Neural cell (in vitro differentiated cells): ENCODE measurements around the gene ASPHD1. TPM values are rescaled to one million over a fixed set of nuclear protein-coding genes. Genes with fewer than 3 reads are reported as not detected.

Source experiments
- H2AFZ ChIP-seq: fragments of 200-600, 300-800 bp; sonication (generic), shearing (Covaris generic); 2 replicates; pipeline ENCODE4 v1.6.0; 2014; ENCODE audit warnings: low read depth, mild to moderate bottlenecking, antibody characterized with exemption, low read length, moderate library complexity
- H3F3A ChIP-seq: fragments of 200-600 bp; shearing (Covaris generic); 2 replicates; pipeline ENCODE4 v1.6.1; 2016; ENCODE audit warnings: mild to moderate bottlenecking, moderate library complexity, mixed read lengths, antibody characterized with exemption, low read length; ENCODE audit not compliant: insufficient read depth, poor library complexity, severe bottlenecking
- H3K27ac ChIP-seq: fragments of 200-600, 300-800 bp; sonication (generic), shearing (Covaris generic); 2 replicates; pipeline ENCODE4 v1.5.1; 2014; ENCODE audit warnings: mild to moderate bottlenecking, low read length, moderate library complexity
- H3K27me3 ChIP-seq: fragments of 300-800, 200-600 bp; sonication (generic), shearing (Covaris generic); 2 replicates; pipeline ENCODE4 v1.6.0; 2014; ENCODE audit warnings: mild to moderate bottlenecking, low read depth, low read length, moderate library complexity; ENCODE audit not compliant: insufficient read depth
- H3K36me3 ChIP-seq: fragments of 300-800, 200-600 bp; sonication (generic), shearing (Covaris generic); 2 replicates; pipeline ENCODE4 v1.5.1; 2014; ENCODE audit warnings: mild to moderate bottlenecking, antibody characterized with exemption, low read length, moderate library complexity; ENCODE audit not compliant: insufficient read depth
- H3K4me2 ChIP-seq: fragments of 300-800, 200-600 bp; sonication (generic), shearing (Covaris generic); 2 replicates; pipeline ENCODE4 v1.6.0; 2014; ENCODE audit warnings: mild to moderate bottlenecking, low read length
- H3K4me3 ChIP-seq: fragments of 300-800, 200-600 bp; sonication (generic), shearing (Covaris generic); 2 replicates; pipeline ENCODE4 v1.5.1; 2014; ENCODE audit warnings: mild to moderate bottlenecking, low read length, moderate library complexity
- H3K79me2 ChIP-seq: fragments of 200-600 bp; shearing (Covaris generic); replicated peaks from 2 replicates; pipeline ENCODE4 v1.6.0; 2014; ENCODE audit warnings: mild to moderate bottlenecking, low read length, moderate library complexity; ENCODE audit not compliant: insufficient read depth
- H3K9ac ChIP-seq: fragments of 300-800, 200-600 bp; sonication (generic), shearing (Covaris generic); 2 replicates; pipeline ENCODE4 v1.6.1; 2016; ENCODE audit warnings: mild to moderate bottlenecking, low read length, mixed read lengths
- H3K9me2 ChIP-seq: fragments of 200-600 bp; shearing (Covaris generic); 2 replicates; pipeline ENCODE4 v1.6.1; 2016; ENCODE audit warnings: mild to moderate bottlenecking, low read length, mixed read lengths; ENCODE audit not compliant: insufficient read depth
- H3K9me3 ChIP-seq: fragments of 200-600, 300-800 bp; sonication (generic), shearing (Covaris generic); 2 replicates; pipeline ENCODE4 v1.6.1; 2016; ENCODE audit warnings: mild to moderate bottlenecking, mixed run types, low read length, moderate library complexity, mixed read lengths
- H4K20me1 ChIP-seq: fragments of 200-600 bp; shearing (Covaris generic); 2 replicates; pipeline ENCODE4 v1.6.1; 2016; ENCODE audit warnings: mild to moderate bottlenecking, mixed run types; ENCODE audit not compliant: insufficient read depth
- CTCF ChIP-seq: fragments of 450-650 bp; IDR thresholded peaks from 2 replicates; pipeline ENCODE4 v1.5.1; 2014; ENCODE audit warnings: antibody characterized with exemption, mild to moderate bottlenecking, moderate library complexity; ENCODE audit not compliant: poor library complexity, severe bottlenecking
- EP300 ChIP-seq: fragments of 450-650 bp; conservative IDR thresholded peaks from 2 replicates; pipeline ENCODE4 v1.6.1; 2014; ENCODE audit warnings: antibody characterized with exemption, mild to moderate bottlenecking, moderate library complexity; ENCODE audit not compliant: poor library complexity, severe bottlenecking
- EZH2 ChIP-seq: fragments of 200-600, 300-800 bp; shearing (Covaris generic), sonication (generic); IDR thresholded peaks from 2 replicates; pipeline ENCODE4 v1.6.1; 2014; ENCODE audit warnings: antibody characterized with exemption, low read length, borderline replicate concordance, mild to moderate bottlenecking; ENCODE audit not compliant: insufficient read depth, poor library complexity, severe bottlenecking
- MXI1 ChIP-seq: fragments of 450-650 bp; conservative IDR thresholded peaks from 2 replicates; pipeline ENCODE4 v1.6.1; 2014; ENCODE audit warnings: antibody characterized with exemption, mild to moderate bottlenecking; ENCODE audit not compliant: poor library complexity, severe bottlenecking
- POLR2AphosphoS5 ChIP-seq: IDR thresholded peaks from 2 replicates; pipeline ENCODE4 v1.6.1; 2012
- RAD21 ChIP-seq: fragments of 450-650 bp; conservative IDR thresholded peaks from 2 replicates; pipeline ENCODE4 v1.6.1; 2014; ENCODE audit warnings: antibody characterized with exemption, mild to moderate bottlenecking, moderate library complexity
- REST ChIP-seq: IDR thresholded peaks from 2 replicates; pipeline ENCODE4 v1.6.1; 2012; ENCODE audit warnings: borderline replicate concordance
- SMC3 ChIP-seq: fragments of 450-650 bp; conservative IDR thresholded peaks from 2 replicates; pipeline ENCODE4 v1.6.1; 2014; ENCODE audit warnings: antibody characterized with exemption, mild to moderate bottlenecking, moderate library complexity; ENCODE audit not compliant: poor library complexity
- TAF1 ChIP-seq: IDR thresholded peaks from 2 replicates; pipeline ENCODE4 v1.6.1; 2012; ENCODE audit warnings: low read depth
- polyA plus RNA-seq: library from polyadenylated mRNA; depleted of rRNA; stranded (reverse); fragments of >200 nt; gene quantifications from 2 replicates; pipeline ENCODE4 v1.2.3, GENCODE V29; 2014

Gene ASPHD1
- polyA plus RNA-seq, 1 donor from 2014 or later: 38.9 TPM

- no peaks in the 10 kb centered on the region for H3F3A ChIP-seq
- no peaks in the 10 kb centered on the region for H3K79me2 ChIP-seq
- no peak overlapping the region for H3K4me2 ChIP-seq
- H3K9me2 ChIP-seq: no peaks in the 10 kb centered on the region
- H4K20me1 ChIP-seq: no peaks in the 10 kb centered on the region
- no peak overlapping the region for H3K9ac ChIP-seq
- H3K36me3 ChIP-seq: no peaks in the 10 kb centered on the region
- H3K4me3 ChIP-seq: no peak overlapping the region
- H3K27me3 ChIP-seq: no peaks in the 10 kb centered on the region
- H3K27ac ChIP-seq: no peak overlapping the region
- no peaks in the 10 kb centered on the region for H3K9me3 ChIP-seq
- H2AFZ ChIP-seq: no peak overlapping the region
- no peak for TF ChIP-seq RAD21
- TF ChIP-seq EP300: no peak
- no peak for TF ChIP-seq POLR2AphosphoS5
Observed at GRCh38 chr16:29915590-29916247, 15.4 kb downstream of the ASPHD1 start.

- TF ChIP-seq TAF1: no peak
- TF ChIP-seq SMC3: no peak
- no peak for TF ChIP-seq CTCF
- TF ChIP-seq RAD21: no peak
- TF ChIP-seq EZH2: no peak
- TF ChIP-seq EP300: no peak
- TF ChIP-seq MXI1: no peak
- TF ChIP-seq REST: no peak
- no peak for TF ChIP-seq POLR2AphosphoS5
- H3K36me3 ChIP-seq: no peaks in the 10 kb centered on the region
- H3K9me2 ChIP-seq: no peaks in the 10 kb centered on the region
- no peaks in the 10 kb centered on the region for H3K9me3 ChIP-seq
- no peak overlapping the region for H3K4me2 ChIP-seq
- H4K20me1 ChIP-seq: no peaks in the 10 kb centered on the region
- H3K4me3 ChIP-seq: no peak overlapping the region
- no peak overlapping the region for H3K27ac ChIP-seq
- H3K79me2 ChIP-seq: no peaks in the 10 kb centered on the region
- no peak overlapping the region for H2AFZ ChIP-seq
- no peak overlapping the region for H3K9ac ChIP-seq
- H3F3A ChIP-seq: no peaks in the 10 kb centered on the region
- no peaks in the 10 kb centered on the region for H3K27me3 ChIP-seq
Observed at GRCh38 chr16:29916979-29917378, 16.7 kb downstream of the ASPHD1 start.
